GM12878 (cell line): Measurements from ENCODE around the gene GIGYF2. TPM values are rescaled to one million over a fixed set of nuclear protein-coding genes. Genes with fewer than 3 reads are reported as not detected.

Experiments used
- ATAC-seq: fragments of 200-7000 bp; cut with Tn5 transposase; 3 replicates; pipeline ENCODE4 v1.9.1; 2020; ENCODE audit warnings: mild to moderate bottlenecking, moderate library complexity
- BruUV-seq: library from RNA; stranded (reverse); fragments of 400-500 nt; replicated peaks from 2 replicates; lab custom pipeline; 2021; lab: Mats Ljungman, UMichigan
- CTCF ChIA-PET: fragments of 300-600 bp; sonication (Branson Sonifier 250); formaldehyde crosslinking; extraction: SDS; loops from one replicate; lab custom pipeline; 2021; ENCODE audit warnings: inconsistent platforms; lab: Yijun Ruan, JAX
- POLR2A ChIA-PET: fragments of 350-600 bp; formaldehyde crosslinking; extraction: SDS; loops from one replicate; lab custom pipeline; 2021; ENCODE audit warnings: inconsistent platforms; lab: Charles Lee
- RAD21 ChIA-PET: fragments of 300-600 bp; sonication (Branson Sonifier 250); formaldehyde crosslinking; loops from one replicate; lab custom pipeline; 2023; ENCODE audit warnings: antibody characterized with exemption; ENCODE audit not compliant: unreplicated experiment; lab: Charles Lee
- SMC1A ChIA-PET: fragments of 300-600 bp; sonication (Branson Sonifier 250); formaldehyde crosslinking; loops from one replicate; lab custom pipeline; 2023; ENCODE audit not compliant: unreplicated experiment, uncharacterized antibody; lab: Charles Lee
- DNase-seq: peaks from one replicate; pipeline ENCODE4 v3.0.0-alpha.2; 2011; ENCODE audit warnings: low read depth, low spot score
- FAIRE-seq: peaks from 3 replicates; lab custom pipeline; 2011; peaks lifted over from hg19 to GRCh38; lab: Jason Lieb, UNC
- H2AFZ ChIP-seq: 2 replicates; pipeline ENCODE4 v1.6.0; 2011; ENCODE audit warnings: low read depth, low read length, control low read depth; ENCODE audit not compliant: control insufficient read depth
- H3K27ac ChIP-seq: 2 replicates; pipeline ENCODE4 v1.5.1; 2011; ENCODE audit warnings: control low read depth; ENCODE audit not compliant: control insufficient read depth, insufficient read depth
- H3K27me3 ChIP-seq, 2 experiments: replicated peaks in 1 of 2; 2 replicates each; pipeline versions ENCODE4 v1.6.0 to v1.6.1; 2011; ENCODE audit warnings: low read length in 1 of 2; ENCODE audit not compliant: control insufficient read depth in 2 of 2, insufficient read depth in 2 of 2
- H3K36me3 ChIP-seq, 2 experiments: 2 replicates each; pipeline ENCODE4 v1.5.1; 2011; ENCODE audit warnings: low read length in 1 of 2; ENCODE audit not compliant: control insufficient read depth in 2 of 2, insufficient read depth in 2 of 2
- H3K4me1 ChIP-seq: 2 replicates; pipeline ENCODE4 v1.6.1; 2011; ENCODE audit warnings: mild to moderate bottlenecking, low read length, moderate library complexity, mixed read lengths; ENCODE audit not compliant: control insufficient read depth, insufficient read depth
- H3K4me2 ChIP-seq: 2 replicates; pipeline ENCODE4 v1.6.0; 2011; ENCODE audit warnings: control low read depth; ENCODE audit not compliant: control insufficient read depth, insufficient read depth
- H3K4me3 ChIP-seq: fragments of 200-600 bp; sonication (generic); 2 replicates; pipeline ENCODE4 v1.5.1; 2016
- H3K79me2 ChIP-seq: 2 replicates; pipeline ENCODE4 v1.6.0; 2011; ENCODE audit warnings: low read length; ENCODE audit not compliant: control insufficient read depth, insufficient read depth
- H3K9ac ChIP-seq: 2 replicates; pipeline ENCODE4 v1.8.0; 2011; ENCODE audit warnings: low read length, control low read depth, mixed read lengths; ENCODE audit not compliant: control insufficient read depth, insufficient read depth
- H3K9me3 ChIP-seq: replicated peaks from 3 replicates; pipeline ENCODE4 v1.5.1; 2011; ENCODE audit warnings: mild to moderate bottlenecking, low read length; ENCODE audit not compliant: control insufficient read depth, insufficient read depth
- H4K20me1 ChIP-seq: 2 replicates; pipeline ENCODE4 v1.6.0; 2011; ENCODE audit not compliant: control insufficient read depth, insufficient read depth
- ETV6 ChIP-seq, 2 experiments: fragments of 450-650 bp in 1 of 2; IDR thresholded peaks in 1 of 2; conservative IDR thresholded peaks in 1 of 2; 2 replicates each; pipeline ENCODE4 v1.6.1; 2014; ENCODE audit warnings: antibody characterized with exemption in 1 of 2, borderline replicate concordance in 1 of 2, low read depth in 1 of 2, mild to moderate bottlenecking in 1 of 2, moderate library complexity in 1 of 2
- HDAC2 ChIP-seq: fragments of 200-600 bp; sonication (generic); IDR thresholded peaks from 2 replicates; pipeline ENCODE4 v1.6.1; 2017
- IKZF1 ChIP-seq: fragments of 450-650 bp; conservative IDR thresholded peaks from 2 replicates; pipeline ENCODE4 v1.6.1; 2017; ENCODE audit warnings: antibody characterized with exemption, mild to moderate bottlenecking
- IKZF2 ChIP-seq, 2 experiments: fragments of 450-650 bp; IDR thresholded peaks; 2 replicates each; pipeline ENCODE4 v1.6.1; 2017; ENCODE audit warnings: mild to moderate bottlenecking in 2 of 2, moderate library complexity in 2 of 2
- JUNB ChIP-seq: IDR thresholded peaks from 2 replicates; pipeline ENCODE4 v1.6.1; 2016; ENCODE audit warnings: antibody characterized with exemption, mild to moderate bottlenecking
- LARP7 ChIP-seq: fragments of 450-650 bp; IDR thresholded peaks from 2 replicates; pipeline ENCODE4 v1.6.1; 2017; ENCODE audit warnings: mild to moderate bottlenecking
- RAD51 ChIP-seq: fragments of 450-650 bp; IDR thresholded peaks from 2 replicates; pipeline ENCODE4 v1.6.1; 2016; ENCODE audit warnings: moderate library complexity, mild to moderate bottlenecking, inconsistent platforms
- RUNX3 ChIP-seq: IDR thresholded peaks from 2 replicates; pipeline ENCODE4 v1.6.1; 2012; ENCODE audit warnings: low read length, inconsistent platforms
- SPI1 ChIP-seq: IDR thresholded peaks from 2 replicates; pipeline ENCODE4 v1.6.1; 2011; ENCODE audit warnings: low read depth, mild to moderate bottlenecking, low read length, moderate library complexity, borderline replicate concordance; ENCODE audit not compliant: insufficient read depth
- WGBS: methylation state at CpG from one replicate; pipeline ENCODE4 v1.1.6; 2016; ENCODE audit warnings: low lambda C conversion rate; ENCODE audit not compliant: insufficient replicate concordance, insufficient coverage; ENCODE audit errors: missing lambda C conversion rate; 5-methylcytosine and 5-hydroxymethylcytosine counted together
- in situ Hi-C: fragments of 300-500 bp; cut with MboI; formaldehyde crosslinking; loops from 9 replicates; pipeline ENCODE4 v1.14.3; 2018; ENCODE audit warnings: mixed read lengths
- intact Hi-C: fragments of 100-400 bp; cut with micrococcal nuclease; formaldehyde crosslinking; loops from one replicate; pipeline ENCODE4 v1.14.2; 2022; ENCODE audit not compliant: unreplicated experiment
- polyA plus RNA-seq, 11 experiments: library from polyadenylated mRNA; depleted of rRNA in 4 of 11; unstranded in 6 of 11; stranded (reverse) in 5 of 11; fragments of >200 nt; fragmentation: Nextera tagmentation in 4 of 11; fragmentation: Illumina TruSeq in 1 of 11; extraction: Ambion mirVana in 4 of 11; extraction: Trizol in 1 of 11; gene quantifications; 1 replicate in 1 of 11; 2 replicates in 10 of 11; pipeline versions ENCODE4 v1.2.1 to v1.2.3, GENCODE V29; 2011 to 2016; ENCODE audit warnings: inconsistent platforms in 2 of 11, missing spikeins in 2 of 11, low read depth in 1 of 11
- total RNA-seq, 4 experiments: library from RNA; depleted of rRNA in 3 of 4; stranded (reverse); fragments of >200 nt in 3 of 4; fragmentation: Illumina TruSeq in 1 of 4; extraction: Trizol in 1 of 4; gene quantifications; 2 replicates each; pipeline versions ENCODE4 v1.2.1 to v1.2.3, GENCODE V29; 2013 to 2021

The GIGYF2 gene
- total and polyA plus RNA-seq, 10 of the 15 experiments (the other 5 are each of a cell fraction or from before 2014, with no cell fraction given): 12.2 to 47.2 (median 39.0) TPM

- H2AFZ ChIP-seq: no peak overlapping the region
- ATAC-seq: peak; percentile 90
- CTCF ChIA-PET: interaction anchor here (0.7 to 3.3 kb wide), 7 partner anchors 10 to 474 kb away, joined by 3 to 16 read pairs (median 7); no protein-coding TSS in a partner anchor
Measured at GRCh38 chr2:232772531-232772930, 75.4 kb downstream of the GIGYF2 start.

GRCh38 chr2:232773815-232774214 is 76.7 kb downstream of the GIGYF2 start:
- no peak overlapping the region for H3K4me3 ChIP-seq
- in situ Hi-C loops (no loop called here), intact Hi-C loops (no loop called here)
- no peaks in the 10 kb centered on the region for H3K27me3 ChIP-seq
- 37% methylated on average over 9 of the region's 9 CpGs for WGBS
- TF ChIP-seq LARP7: no peak
- TF ChIP-seq RAD51: no peak
- no peak for TF ChIP-seq ETV6 (conservative IDR thresholded peaks at IDR 0.05 in 1 of 2, IDR thresholded peaks at IDR 0.05 in 1 of 2; ENCODE audit: borderline replicate concordance in 1 of 2, low read depth in 1 of 2)
- peak in 1 of 2 experiments; percentile 67; a peak in 2 of 4 replicates for TF ChIP-seq IKZF2 (IDR thresholded peaks at IDR 0.05)
- peak; percentile 61 for TF ChIP-seq JUNB
- FAIRE-seq (no peak), DNase-seq (no peak), ATAC-seq (peak; percentile 67)
- no peak overlapping the region for H3K9ac ChIP-seq
- no TSS peak for BruUV-seq
- POLR2A ChIA-PET: interaction anchor here (1.5 kb wide), 1 partner anchor 9 kb away, joined by 4 read pairs; no protein-coding TSS in a partner anchor
- H3K9me3 ChIP-seq: no peaks in the 10 kb centered on the region
- H3K27ac ChIP-seq: no peak overlapping the region
- H4K20me1 ChIP-seq: no peaks in the 10 kb centered on the region
- no peaks in the 10 kb centered on the region for H3K79me2 ChIP-seq
- SMC1A ChIA-PET: interaction anchor here (1.1 to 1.4 kb wide), 2 partner anchors 286 to 450 kb away, joined by 3 to 4 read pairs; partner anchors contain the start of gene INPP5D
- H2AFZ ChIP-seq: no peak overlapping the region
- RAD21 ChIA-PET: no interaction called here
- H3K4me1 ChIP-seq: peaks cover 12% of the 10 kb centered on the region
- CTCF ChIA-PET: interaction anchor here (1.9 to 3.3 kb wide), 3 partner anchors 10 to 281 kb away, joined by 8 to 16 read pairs (median 13); no protein-coding TSS in a partner anchor
- H3K36me3 ChIP-seq: peaks cover 4 to 5% of the 10 kb centered on the region in 2 experiments; a peak in 3 of 4 replicates
- H3K4me2 ChIP-seq: no peak overlapping the region

More at GRCh38 chr2:232772531-232772930, 75.4 kb downstream of the GIGYF2 start:
- FAIRE-seq (peak; percentile 56), DNase-seq (peak; percentile 48)
- H3K36me3 ChIP-seq: peaks cover 4 to 10% of the 10 kb centered on the region in 2 experiments
- WGBS: 8% methylated on average over 2 of the region's 2 CpGs
- H3K27me3 ChIP-seq: no peaks in the 10 kb centered on the region
- SMC1A ChIA-PET: interaction anchor here (0.8 to 2.4 kb wide), 7 partner anchors 12 to 451 kb away, joined by 3 to 24 read pairs (median 3); partner anchors contain the start of genes INPP5D and NEU2
- H3K27ac ChIP-seq: peak overlapping the region; percentile 40; the same call in 1 of the 2 replicates
- no peak overlapping the region for H3K9ac ChIP-seq
- BruUV-seq: no TSS peak
- POLR2A ChIA-PET: interaction anchor here (1.5 kb wide), 1 partner anchor 10 kb away, joined by 4 read pairs; no protein-coding TSS in a partner anchor
- no peak overlapping the region for H3K4me3 ChIP-seq
- peak overlapping the region; percentile 46 for H3K4me2 ChIP-seq
- RAD21 ChIA-PET: interaction anchor here (0.8 to 1.4 kb wide), 4 partner anchors 9 to 15 kb away, joined by 3 to 5 read pairs (median 4); no protein-coding TSS in a partner anchor
- intact Hi-C loops: no loop called here
- in situ Hi-C loops: no loop called here
- no peaks in the 10 kb centered on the region for H3K79me2 ChIP-seq
- peaks cover 12% of the 10 kb centered on the region for H3K4me1 ChIP-seq
- TF ChIP-seq ETV6 (conservative IDR thresholded peaks at IDR 0.05 in 1 of 2, IDR thresholded peaks at IDR 0.05 in 1 of 2; ENCODE audit: borderline replicate concordance in 1 of 2, low read depth in 1 of 2): peak in 1 of 2 experiments; percentile 63; a peak in 1 of 4 replicates
- 0 out of 2 replicates have a peak, but pooled peaks have one; percentile 16 for TF ChIP-seq RUNX3
- TF ChIP-seq LARP7: no peak
- TF ChIP-seq HDAC2: no peak
- 0 out of 2 replicates have a peak, but pooled peaks have one; percentile 31 for TF ChIP-seq IKZF1
- TF ChIP-seq IKZF2 (IDR thresholded peaks at IDR 0.05): peak in 1 of 2 experiments; percentile 53; a peak in 1 of 4 replicates
- TF ChIP-seq SPI1: peak; percentile 37; the same call in 1 of the 2 replicates
- no peaks in the 10 kb centered on the region for H4K20me1 ChIP-seq
- H3K9me3 ChIP-seq: no peaks in the 10 kb centered on the region
